Mammary epithelial cell (primary cell): Measurements from ENCODE around the gene BCL11A.

Experiments
- EZH2 ChIP-seq: IDR thresholded peaks from 2 replicates; pipeline ENCODE4 v1.6.1; 2012; ENCODE audit warnings: low read length, inconsistent platforms, borderline replicate concordance
- TF ChIP-seq, protein P1 (sequence below), 2 donors: IDR thresholded peaks in 1 of 2; conservative IDR thresholded peaks in 1 of 2; 2 replicates each; pipeline ENCODE4 v1.5.1; 2011 to 2012; ENCODE audit warnings: inconsistent platforms in 2 of 2, low read length in 2 of 2, mild to moderate bottlenecking in 2 of 2, control low read depth in 1 of 2, low read depth in 1 of 2; ENCODE audit not compliant: insufficient read depth in 1 of 2; ENCODE audit errors: extremely low read depth in 1 of 2

DNA sequence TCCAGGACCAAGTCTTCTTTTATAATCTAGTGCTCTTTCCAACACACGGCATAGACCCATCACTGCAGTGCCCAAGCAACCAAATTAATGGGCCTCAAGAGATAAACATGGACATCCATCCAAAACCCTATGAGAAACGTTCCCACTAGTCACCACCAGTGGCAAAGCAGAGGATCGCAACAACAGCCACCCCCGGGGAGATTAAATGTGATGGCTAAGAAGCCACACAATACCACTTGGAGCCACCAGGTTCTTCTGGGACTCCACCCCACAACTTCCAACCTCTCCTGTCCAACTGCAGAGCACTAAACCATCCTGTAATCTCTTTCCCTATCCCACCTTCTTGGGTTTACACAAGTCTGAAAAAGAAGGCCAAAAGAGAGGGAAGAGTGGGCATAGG, 123.8 kb downstream of the BCL11A start:
- TF ChIP-seq, protein P1, sequence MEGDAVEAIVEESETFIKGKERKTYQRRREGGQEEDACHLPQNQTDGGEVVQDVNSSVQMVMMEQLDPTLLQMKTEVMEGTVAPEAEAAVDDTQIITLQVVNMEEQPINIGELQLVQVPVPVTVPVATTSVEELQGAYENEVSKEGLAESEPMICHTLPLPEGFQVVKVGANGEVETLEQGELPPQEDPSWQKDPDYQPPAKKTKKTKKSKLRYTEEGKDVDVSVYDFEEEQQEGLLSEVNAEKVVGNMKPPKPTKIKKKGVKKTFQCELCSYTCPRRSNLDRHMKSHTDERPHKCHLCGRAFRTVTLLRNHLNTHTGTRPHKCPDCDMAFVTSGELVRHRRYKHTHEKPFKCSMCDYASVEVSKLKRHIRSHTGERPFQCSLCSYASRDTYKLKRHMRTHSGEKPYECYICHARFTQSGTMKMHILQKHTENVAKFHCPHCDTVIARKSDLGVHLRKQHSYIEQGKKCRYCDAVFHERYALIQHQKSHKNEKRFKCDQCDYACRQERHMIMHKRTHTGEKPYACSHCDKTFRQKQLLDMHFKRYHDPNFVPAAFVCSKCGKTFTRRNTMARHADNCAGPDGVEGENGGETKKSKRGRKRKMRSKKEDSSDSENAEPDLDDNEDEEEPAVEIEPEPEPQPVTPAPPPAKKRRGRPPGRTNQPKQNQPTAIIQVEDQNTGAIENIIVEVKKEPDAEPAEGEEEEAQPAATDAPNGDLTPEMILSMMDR (conservative IDR thresholded peaks at IDR 0.05 in 1 of 2, IDR thresholded peaks at IDR 0.05 in 1 of 2; ENCODE audit: extremely low read depth in 1 of 2, insufficient read depth in 1 of 2, low read depth in 1 of 2, low read length in 2 of 2) = no peak
- no peak for TF ChIP-seq EZH2
